Measurements from ENCODE around the gene MAP2K5. TPM values are rescaled to one million over a fixed set of nuclear protein-coding genes. Genes with fewer than 3 reads are reported as not detected.
A peak's percentile ranks its signal among the peaks of the same experiment; 100 is the strongest.

MAP2K5 gene
- total RNA-seq: 10 to 100 TPM in 1 of 6 experiments, 1 to 10 TPM in 5; 5.0 to 11.6 (median 8.8) TPM
- long read RNA-seq, partial matches to known transcripts: 0 of 2 reads
- long read RNA-seq, other reads (novel, unspliced or antisense): 1 of 2 reads

GRCh38 chr15:67542420-67543347, at the start of gene MAP2K5:
MAP2K5 (plus strand) TSS chr15:67542703; CDS start chr15:67543336, 633 bp downstream.
- Histone ChIP-seq H3K4me3 (peak within 1 kb of the TSS; percentile 55 to 97 (median 90)), H3K4me1 (peaks cover 0 to 10% (median 2%) of the 10 kb centered on the region in 4 donors), H3K27me3 (no peaks in the 10 kb centered on the region), H3K27ac (peak within 1 kb of the TSS; percentile 65 to 70 (median 67)), H3K9me3 (no peaks in the 10 kb centered on the region), H3K36me3 (peaks cover 0 to 11% (median 0%) of the 10 kb centered on the region in 4 donors)
- TF ChIP-seq CTCF (IDR thresholded peaks at IDR 0.05) (no peak), POLR2A (IDR thresholded peaks at IDR 0.05) (peak; percentile 73)
- DNase-seq (peak; percentile 90 to 93 (median 92)), ATAC-seq (peak; percentile 93 to 96 (median 94))
- 0% methylated on average over 13 of the region's 91 CpGs for WGBS (ENCODE audit: insufficient coverage, low coverage, low lambda C conversion rate, missing lambda C conversion rate)
- intact Hi-C loops (cut with DNase I): no loop called here

GRCh38 chr15:67495585-67495984, 46.9 kb upstream of the MAP2K5 start:
- DNase-seq (no peak), ATAC-seq (no peak)
- Histone ChIP-seq H3K4me3 (no peak overlapping the region), H3K4me1 (no peaks in the 10 kb centered on the region), H3K27ac (no peak overlapping the region), H3K9me3 (no peaks in the 10 kb centered on the region), H3K27me3 (no peaks in the 10 kb centered on the region), H3K36me3 (no peaks in the 10 kb centered on the region)
- TF ChIP-seq POLR2A (IDR thresholded peaks at IDR 0.05) (no peak), CTCF (IDR thresholded peaks at IDR 0.05) (no peak)
- WGBS (ENCODE audit: insufficient coverage, low coverage, low lambda C conversion rate, missing lambda C conversion rate): 100% methylated on average over 1 of the region's 1 CpG
- intact Hi-C loops (cut with DNase I): no loop called here

GRCh38 chr15:67501177-67501835, 41.2 kb upstream of the MAP2K5 start:
- WGBS (ENCODE audit: insufficient coverage, low coverage, low lambda C conversion rate, missing lambda C conversion rate): 21% methylated on average over 2 of the region's 2 CpGs
- Histone ChIP-seq H3K4me1 (no peaks in the 10 kb centered on the region), H3K36me3 (no peaks in the 10 kb centered on the region), H3K4me3 (no peak overlapping the region), H3K9me3 (no peaks in the 10 kb centered on the region), H3K27ac (no peak overlapping the region), H3K27me3 (no peaks in the 10 kb centered on the region)
- no peak for DNase-seq
- peak; percentile 28 to 51 (median 41) for TF ChIP-seq CTCF (IDR thresholded peaks at IDR 0.05)
- no peak for TF ChIP-seq POLR2A (IDR thresholded peaks at IDR 0.05)
- intact Hi-C loops (cut with DNase I): loop anchor here in 1 of 2 donors (10.0 kb wide), 1 partner anchor 333 kb away; no protein-coding TSS in a partner anchor
- ATAC-seq: peak; percentile 74 to 84 (median 81)

- DNase-seq: no peak
- Histone ChIP-seq H3K27ac (no peak overlapping the region), H3K36me3 (no peaks in the 10 kb centered on the region), H3K4me3 (no peak overlapping the region), H3K4me1 (no peaks in the 10 kb centered on the region), H3K9me3 (no peaks in the 10 kb centered on the region), H3K27me3 (no peaks in the 10 kb centered on the region)
- ATAC-seq: no peak
- intact Hi-C loops (cut with DNase I): loop anchor here in 1 of 2 donors (10.0 kb wide), 1 partner anchor 333 kb away; no protein-coding TSS in a partner anchor
- WGBS (ENCODE audit: insufficient coverage, low coverage, low lambda C conversion rate, missing lambda C conversion rate): 64% methylated on average over 12 of the region's 13 CpGs
- no peak for TF ChIP-seq CTCF (IDR thresholded peaks at IDR 0.05)
- no peak for TF ChIP-seq POLR2A (IDR thresholded peaks at IDR 0.05)
Observed at GRCh38 chr15:67501836-67502461, 40.6 kb upstream of the MAP2K5 start.

Data from right lobe of liver (tissue), 6 donors.